ENCODE data around the gene ATP1A4.

Gene ATP1A4

DNA sequence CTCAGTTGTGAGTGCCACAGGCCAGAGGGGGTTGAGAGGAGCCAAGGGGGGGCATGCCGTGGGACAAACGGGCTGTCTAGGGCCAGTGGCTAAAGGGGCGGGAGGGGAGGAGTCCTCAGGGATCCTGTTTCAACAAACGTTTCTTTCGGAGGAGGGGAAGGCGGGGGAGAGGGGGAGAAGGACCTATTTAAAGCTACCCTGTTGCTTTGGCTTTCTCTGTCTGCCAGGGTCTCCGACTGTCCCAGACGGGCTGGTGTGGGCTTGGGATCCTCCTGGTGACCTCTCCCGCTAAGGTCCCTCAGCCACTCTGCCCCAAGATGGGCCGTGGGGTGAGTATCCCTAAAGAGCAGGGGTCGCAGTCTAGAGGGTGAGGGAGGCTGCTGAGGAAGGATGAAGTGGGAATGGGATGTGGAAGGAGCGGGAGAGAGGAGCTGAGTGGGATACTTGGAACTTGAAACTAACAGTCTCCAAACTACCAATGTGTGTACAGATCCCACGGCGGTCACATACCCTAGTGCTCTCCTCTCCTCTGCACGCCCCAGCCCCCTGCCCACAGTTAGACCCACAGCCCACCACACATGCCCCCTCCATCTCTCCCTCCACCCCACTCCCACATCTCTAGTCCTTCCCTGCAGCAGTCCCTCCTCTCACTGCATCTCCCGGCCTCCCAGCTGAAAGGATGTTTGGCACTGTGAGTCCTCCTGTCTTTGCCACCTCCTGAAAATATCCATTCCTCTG lies 35.7 kb upstream of the ATP1A4 start, which contains the start of gene ATP1A2:
TSS of gene ATP1A2 (plus strand) at position 215 of the 738 bp plus-strand sequence. CDS start at position 318, 103 bp downstream.
- TF ChIP-seq, protein P1, sequence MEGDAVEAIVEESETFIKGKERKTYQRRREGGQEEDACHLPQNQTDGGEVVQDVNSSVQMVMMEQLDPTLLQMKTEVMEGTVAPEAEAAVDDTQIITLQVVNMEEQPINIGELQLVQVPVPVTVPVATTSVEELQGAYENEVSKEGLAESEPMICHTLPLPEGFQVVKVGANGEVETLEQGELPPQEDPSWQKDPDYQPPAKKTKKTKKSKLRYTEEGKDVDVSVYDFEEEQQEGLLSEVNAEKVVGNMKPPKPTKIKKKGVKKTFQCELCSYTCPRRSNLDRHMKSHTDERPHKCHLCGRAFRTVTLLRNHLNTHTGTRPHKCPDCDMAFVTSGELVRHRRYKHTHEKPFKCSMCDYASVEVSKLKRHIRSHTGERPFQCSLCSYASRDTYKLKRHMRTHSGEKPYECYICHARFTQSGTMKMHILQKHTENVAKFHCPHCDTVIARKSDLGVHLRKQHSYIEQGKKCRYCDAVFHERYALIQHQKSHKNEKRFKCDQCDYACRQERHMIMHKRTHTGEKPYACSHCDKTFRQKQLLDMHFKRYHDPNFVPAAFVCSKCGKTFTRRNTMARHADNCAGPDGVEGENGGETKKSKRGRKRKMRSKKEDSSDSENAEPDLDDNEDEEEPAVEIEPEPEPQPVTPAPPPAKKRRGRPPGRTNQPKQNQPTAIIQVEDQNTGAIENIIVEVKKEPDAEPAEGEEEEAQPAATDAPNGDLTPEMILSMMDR (IDR thresholded peaks at IDR 0.05; ENCODE audit: low read depth, low read length): no peak
- DNase-seq (ENCODE audit: low read depth, low spot score): no peak
- in situ Hi-C loops (cut with HindIII; ENCODE audit: low sequenced_read_pairs): no loop called here
- peak within 1 kb of the TSS; percentile 35 for H3K4me3 ChIP-seq (ENCODE audit: low read depth, low read length)

DNA sequence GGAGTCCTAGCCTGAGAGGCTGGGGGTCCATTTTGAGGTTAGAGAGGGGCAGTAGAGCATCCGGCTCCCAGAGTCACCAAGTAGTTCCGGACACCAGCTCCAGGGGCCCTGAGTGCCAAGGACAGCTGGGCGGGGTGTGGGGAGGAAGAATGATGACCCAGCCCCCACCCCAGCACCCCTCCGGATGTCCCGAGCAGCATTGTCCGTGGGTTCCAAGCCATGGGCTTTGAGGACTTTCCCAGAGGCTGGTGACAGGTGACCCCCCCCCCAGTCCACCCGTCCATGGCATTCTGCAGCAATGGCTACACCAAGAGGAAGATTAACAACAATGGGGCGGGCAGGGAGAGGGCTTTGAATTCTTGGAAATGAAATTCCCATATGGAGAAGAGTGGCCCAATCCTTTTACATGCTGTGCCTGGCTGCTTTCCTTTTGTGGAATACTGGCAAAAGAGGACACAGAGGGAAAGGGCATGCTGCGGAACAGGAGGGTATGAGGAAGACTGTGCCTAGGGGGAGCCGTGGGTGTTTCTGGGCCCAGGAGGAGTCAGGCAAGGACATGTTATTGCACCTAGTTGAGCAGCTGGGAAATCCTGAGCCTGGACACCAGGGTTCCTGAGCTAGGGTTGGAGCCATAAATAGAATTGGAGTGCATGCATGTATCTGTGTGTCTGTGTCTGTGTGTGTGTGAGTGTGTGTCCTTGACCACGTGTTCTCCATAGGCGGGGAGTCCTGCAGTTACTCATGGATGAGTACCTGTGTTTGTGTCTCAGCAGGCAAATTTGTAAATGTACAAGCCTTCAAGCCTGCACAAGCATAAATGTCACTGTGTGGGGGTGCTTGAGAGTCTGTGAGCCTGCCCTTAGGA lies 34.9 kb upstream of the ATP1A4 start:
- peak overlapping the region; percentile 35 for H3K4me3 ChIP-seq (ENCODE audit: low read depth, low read length)
- in situ Hi-C loops (cut with HindIII; ENCODE audit: low sequenced_read_pairs): no loop called here
- TF ChIP-seq, protein P1 (IDR thresholded peaks at IDR 0.05; ENCODE audit: low read depth, low read length): no peak
- DNase-seq (ENCODE audit: low read depth, low spot score): peak; percentile 50

GRCh38 chr1:160117300-160117699 lies 34.1 kb upstream of the ATP1A4 start:
- in situ Hi-C loops (cut with HindIII; ENCODE audit: low sequenced_read_pairs): no loop called here
- TF ChIP-seq, protein P1 (IDR thresholded peaks at IDR 0.05; ENCODE audit: low read depth, low read length): no peak
- DNase-seq (ENCODE audit: low read depth, low spot score): no peak
- H3K4me3 ChIP-seq (ENCODE audit: low read depth, low read length): peak overlapping the region; percentile 35

- in situ Hi-C loops (cut with HindIII; ENCODE audit: low sequenced_read_pairs): no loop called here
- peak overlapping the region; percentile 35 for H3K4me3 ChIP-seq (ENCODE audit: low read depth, low read length)
- DNase-seq (ENCODE audit: low read depth, low spot score): peak; percentile 60
- TF ChIP-seq, protein P1 (IDR thresholded peaks at IDR 0.05; ENCODE audit: low read depth, low read length): no peak
Measured at GRCh38 chr1:160117709-160118183, 33.7 kb upstream of the ATP1A4 start.

DNA sequence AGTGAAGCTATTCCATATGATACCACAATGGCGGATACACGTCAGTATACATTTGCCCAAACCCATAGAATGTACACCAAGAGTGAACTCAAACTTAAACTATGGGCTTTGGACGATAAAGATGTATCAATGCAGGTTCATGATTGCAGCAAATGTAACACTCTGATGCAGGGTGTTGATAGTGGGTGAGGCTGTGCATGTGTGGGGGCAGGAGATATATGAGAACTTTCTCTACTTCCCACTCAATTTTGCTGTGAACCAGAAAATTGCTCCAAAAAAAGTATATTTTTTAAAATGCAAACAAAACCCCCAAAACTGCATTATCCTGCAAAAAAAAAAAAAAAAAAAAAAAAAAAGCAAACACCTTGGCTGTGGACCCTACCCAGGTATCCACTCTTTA lies 32.5 kb upstream of the ATP1A4 start:
- in situ Hi-C loops (cut with HindIII; ENCODE audit: low sequenced_read_pairs): no loop called here
- TF ChIP-seq, protein P1 (IDR thresholded peaks at IDR 0.05; ENCODE audit: low read depth, low read length): no peak
- H3K4me3 ChIP-seq (ENCODE audit: low read depth, low read length): no peak overlapping the region
- no peak for DNase-seq (ENCODE audit: low read depth, low spot score)

- DNase-seq (ENCODE audit: low read depth, low spot score): no peak
- TF ChIP-seq, protein P1 (IDR thresholded peaks at IDR 0.05; ENCODE audit: low read depth, low read length): no peak
- in situ Hi-C loops (cut with HindIII; ENCODE audit: low sequenced_read_pairs): no loop called here
- H3K4me3 ChIP-seq (ENCODE audit: low read depth, low read length): no peak overlapping the region
Measured at GRCh38 chr1:160120797-160121196, 30.6 kb upstream of the ATP1A4 start.
